Muscle layer of duodenum (tissue), 2 donors: Measurements from ENCODE around the gene CATSPER1.

Source experiments
- H3K27ac ChIP-seq: one replicate; pipeline ENCODE4 v1.7.0; 2013; ENCODE audit warnings: mild to moderate bottlenecking, low read length
- H3K27me3 ChIP-seq: one replicate; pipeline ENCODE4 v1.7.0; 2013; ENCODE audit warnings: low read depth, mild to moderate bottlenecking, control low read depth, low read length
- H3K36me3 ChIP-seq, 2 donors: one replicate each; pipeline ENCODE4 v1.7.0; 2013; ENCODE audit warnings: low read length in 2 of 2, control low read depth in 1 of 2, mild to moderate bottlenecking in 1 of 2; ENCODE audit not compliant: insufficient read depth in 2 of 2, control insufficient read depth in 1 of 2
- H3K4me1 ChIP-seq, 2 donors: one replicate each; pipeline ENCODE4 v1.7.0; 2013; ENCODE audit warnings: low read length in 2 of 2, mild to moderate bottlenecking in 2 of 2, control low read depth in 1 of 2, moderate library complexity in 1 of 2; ENCODE audit not compliant: insufficient read depth in 2 of 2, control insufficient read depth in 1 of 2
- H3K4me3 ChIP-seq, 2 donors: one replicate each; pipeline ENCODE4 v1.7.0; 2013; ENCODE audit warnings: low read length in 2 of 2, low read depth in 1 of 2, mild to moderate bottlenecking in 1 of 2
- H3K9me3 ChIP-seq, 2 donors: one replicate each; pipeline ENCODE4 v1.7.0; 2013; ENCODE audit warnings: low read length in 2 of 2, control low read depth in 1 of 2, mild to moderate bottlenecking in 1 of 2; ENCODE audit not compliant: control insufficient read depth in 1 of 2
- donor health status: healthy.

Gene CATSPER1

GRCh38 chr11:66067640-66068039, 41.4 kb upstream of the CATSPER1 start:
- Histone ChIP-seq H3K27me3 (no peaks in the 10 kb centered on the region), H3K4me1 (peaks cover 12 to 21% of the 10 kb centered on the region in 2 donors), H3K27ac (no peak overlapping the region), H3K36me3 (peaks cover 41 to 57% of the 10 kb centered on the region in 2 donors), H3K4me3 (no peak overlapping the region), H3K9me3 (no peaks in the 10 kb centered on the region)

GRCh38 chr11:66066751-66067150, 40.5 kb upstream of the CATSPER1 start:
- H3K9me3 ChIP-seq, result no peaks in the 10 kb centered on the region
- H3K27me3 ChIP-seq, result no peaks in the 10 kb centered on the region
- no peak overlapping the region for H3K27ac ChIP-seq
- H3K4me3 ChIP-seq, result no peak overlapping the region
- peaks cover 47 to 61% of the 10 kb centered on the region in 2 donors for H3K36me3 ChIP-seq
- peaks cover 7 to 20% of the 10 kb centered on the region in 2 donors for H3K4me1 ChIP-seq

GRCh38 chr11:66064571-66064970, 38.3 kb upstream of the CATSPER1 start:
- Histone ChIP-seq H3K27me3 (no peaks in the 10 kb centered on the region), H3K4me3 (no peak overlapping the region)

GRCh38 chr11:66063900-66064299, 37.6 kb upstream of the CATSPER1 start:
- Histone ChIP-seq H3K27me3 (no peaks in the 10 kb centered on the region), H3K4me3 (no peak overlapping the region), H3K36me3 (peaks cover 75 to 86% of the 10 kb centered on the region in 2 donors), H3K9me3 (no peaks in the 10 kb centered on the region), H3K4me1 (peaks cover 0 to 14% of the 10 kb centered on the region in 2 donors), H3K27ac (no peak overlapping the region)

More at GRCh38 chr11:66064571-66064970, 38.3 kb upstream of the CATSPER1 start:
- Histone ChIP-seq H3K9me3 (no peaks in the 10 kb centered on the region), H3K4me1 (peaks cover 0 to 18% of the 10 kb centered on the region in 2 donors), H3K36me3 (peaks cover 68 to 83% of the 10 kb centered on the region in 2 donors), H3K27ac (no peak overlapping the region)

- Histone ChIP-seq H3K4me3 (no peak overlapping the region), H3K9me3 (no peaks in the 10 kb centered on the region), H3K4me1 (no peaks in the 10 kb centered on the region), H3K27me3 (no peaks in the 10 kb centered on the region), H3K27ac (no peak overlapping the region), H3K36me3 (peaks cover 81 to 87% of the 10 kb centered on the region in 2 donors)
These were observed 36.1 kb upstream of the CATSPER1 start for GRCh38 chr11:66062408-66062807.

- Histone ChIP-seq H3K27ac (no peak overlapping the region), H3K27me3 (no peaks in the 10 kb centered on the region), H3K4me1 (no peaks in the 10 kb centered on the region), H3K9me3 (no peaks in the 10 kb centered on the region), H3K36me3 (peaks cover 82 to 86% of the 10 kb centered on the region in 2 donors), H3K4me3 (no peak overlapping the region)
These were observed 35.0 kb upstream of the CATSPER1 start for GRCh38 chr11:66061268-66061667.

- H3K4me1 ChIP-seq, result no peaks in the 10 kb centered on the region
- no peaks in the 10 kb centered on the region for H3K27me3 ChIP-seq
- H3K27ac ChIP-seq, result no peak overlapping the region
- peaks cover 88% of the 10 kb centered on the region in 2 donors for H3K36me3 ChIP-seq
- H3K4me3 ChIP-seq, result no peak overlapping the region
- no peaks in the 10 kb centered on the region for H3K9me3 ChIP-seq
These were observed 33.8 kb upstream of the CATSPER1 start for GRCh38 chr11:66059966-66060680.

- Histone ChIP-seq H3K4me3 (no peak overlapping the region), H3K9me3 (no peaks in the 10 kb centered on the region), H3K27me3 (no peaks in the 10 kb centered on the region), H3K36me3 (peaks cover 67% of the 10 kb centered on the region in 2 donors), H3K27ac (no peak overlapping the region), H3K4me1 (peaks cover 7 to 14% of the 10 kb centered on the region in 2 donors)
These were observed 30.2 kb upstream of the CATSPER1 start for GRCh38 chr11:66056501-66056900.

- Histone ChIP-seq H3K27ac (no peak overlapping the region), H3K4me1 (peaks cover 13 to 14% of the 10 kb centered on the region in 2 donors), H3K4me3 (no peak overlapping the region), H3K9me3 (no peaks in the 10 kb centered on the region), H3K36me3 (peaks cover 52 to 53% of the 10 kb centered on the region in 2 donors), H3K27me3 (no peaks in the 10 kb centered on the region)
These were observed 28.7 kb upstream of the CATSPER1 start for GRCh38 chr11:66055021-66055420.

- H3K36me3 ChIP-seq, result peaks cover 30% of the 10 kb centered on the region in 2 donors
- H3K27me3 ChIP-seq, result peaks cover 3% of the 10 kb centered on the region
- H3K4me3 ChIP-seq, result peak overlapping the region; percentile 80 to 100
- peaks cover 13 to 22% of the 10 kb centered on the region in 2 donors for H3K4me1 ChIP-seq
- H3K27ac ChIP-seq, result peak overlapping the region; percentile 85
- no peaks in the 10 kb centered on the region for H3K9me3 ChIP-seq
These were observed 26.3 kb upstream of the CATSPER1 start for GRCh38 chr11:66052664-66052982.

- Histone ChIP-seq H3K4me1 (peaks cover 13 to 22% of the 10 kb centered on the region in 2 donors), H3K4me3 (peak within 1 kb of the TSS; percentile 80 to 100), H3K36me3 (peaks cover 24% of the 10 kb centered on the region in 2 donors), H3K9me3 (no peaks in the 10 kb centered on the region), H3K27me3 (peaks cover 3% of the 10 kb centered on the region), H3K27ac (peak within 1 kb of the TSS; percentile 86)
These were observed 25.7 kb upstream of the CATSPER1 start, which contains the start of gene SF3B2 for GRCh38 chr11:66051766-66052663. TSS of gene SF3B2 (plus strand) at chr11:66052364. CDS start at chr11:66052385, 21 bp downstream.
